Activated CD4-positive, alpha-beta T cell treated with anti-CD3 and anti-CD28 coated beads for 1 hour (primary cell): ENCODE data around the gene RAB44.

Source experiments
- DNase-seq: peaks from one replicate; pipeline ENCODE4 v3.0.0-alpha.2; 2020

The RAB44 gene

DNA sequence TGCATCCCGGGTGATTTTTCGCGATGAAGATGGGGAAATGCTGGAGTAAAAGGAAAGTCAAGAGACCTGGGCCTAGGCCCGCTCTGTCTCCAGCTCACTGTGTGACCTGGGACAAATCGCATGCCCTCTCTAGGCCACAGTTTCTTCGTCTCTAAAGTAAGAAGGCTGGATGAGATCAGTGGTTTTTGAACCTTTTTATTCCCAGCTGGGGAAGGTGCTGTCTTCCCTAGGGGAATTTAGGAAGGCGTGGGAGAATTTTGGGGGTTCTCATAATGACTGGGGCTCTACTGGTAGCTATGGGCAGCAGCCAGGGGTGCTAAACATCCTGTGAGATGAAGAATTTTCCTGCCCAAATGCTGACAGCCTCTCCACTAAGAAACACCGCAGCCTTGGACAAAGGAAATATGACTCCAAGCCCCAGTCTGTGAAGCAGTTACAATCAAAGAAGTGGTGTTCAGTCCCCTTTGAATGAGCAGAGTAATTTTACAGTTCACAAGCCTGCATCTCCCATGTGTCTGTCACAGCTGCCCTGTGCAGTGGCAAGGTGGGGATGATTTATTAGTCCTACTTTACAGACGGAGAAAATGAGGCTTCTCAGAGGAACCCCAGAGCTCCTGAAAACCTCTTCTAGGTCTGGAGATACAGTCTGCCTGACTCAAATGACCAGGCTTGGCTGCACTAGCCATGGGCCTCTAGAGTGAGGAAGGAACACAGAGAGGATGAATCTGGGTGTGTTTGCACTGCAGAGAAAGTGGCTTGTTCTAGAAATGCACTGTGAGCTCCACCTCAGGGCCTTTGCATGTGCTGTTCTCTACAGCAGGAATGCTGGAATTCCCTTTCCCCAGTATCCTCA, 57.2 kb downstream of the RAB44 start:
- no peak for DNase-seq

DNA sequence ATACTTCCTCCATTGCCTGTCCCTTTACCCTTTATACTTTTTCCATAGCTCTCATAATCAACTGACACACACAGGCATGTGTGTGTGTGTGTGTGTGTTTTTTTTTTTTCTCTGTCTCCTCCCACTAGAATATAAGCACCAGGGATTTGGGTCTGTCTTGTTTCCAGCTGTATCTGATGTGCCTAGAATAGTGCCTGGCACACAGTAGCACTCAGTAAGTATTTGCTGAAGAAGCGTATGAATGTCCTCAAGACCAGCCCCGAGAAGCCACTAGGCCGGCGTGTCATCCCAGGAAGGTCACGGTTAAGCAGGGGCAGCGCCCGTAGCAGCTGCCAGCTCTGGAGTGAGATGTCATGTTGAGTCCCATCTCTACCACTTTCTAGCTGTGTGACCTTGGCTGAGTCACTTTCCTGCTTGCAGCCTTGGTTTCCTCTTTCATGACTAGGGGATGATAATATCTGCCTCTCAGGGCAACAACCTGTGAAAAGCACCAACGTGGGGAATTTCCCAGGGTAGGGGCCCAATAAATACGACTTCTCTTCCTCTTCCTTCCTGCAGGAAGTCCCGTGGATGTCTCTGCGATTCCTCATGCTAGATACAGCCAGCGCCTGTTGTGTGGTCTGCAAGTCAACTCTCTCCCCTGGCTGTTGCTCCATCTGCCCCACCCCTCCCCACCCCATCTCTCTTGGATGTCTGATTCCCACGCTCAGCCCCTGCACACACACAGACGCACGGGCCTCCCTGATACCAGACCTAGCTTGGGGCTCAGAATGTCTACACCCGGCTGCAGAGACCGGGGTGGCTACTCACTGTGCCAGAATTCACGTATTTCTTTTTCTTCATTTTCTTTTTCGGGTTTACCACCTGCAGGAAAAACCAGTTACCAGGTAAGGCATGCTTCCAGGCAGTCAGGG, 58.1 kb downstream of the RAB44 start:
- DNase-seq: peak; percentile 52

DNA sequence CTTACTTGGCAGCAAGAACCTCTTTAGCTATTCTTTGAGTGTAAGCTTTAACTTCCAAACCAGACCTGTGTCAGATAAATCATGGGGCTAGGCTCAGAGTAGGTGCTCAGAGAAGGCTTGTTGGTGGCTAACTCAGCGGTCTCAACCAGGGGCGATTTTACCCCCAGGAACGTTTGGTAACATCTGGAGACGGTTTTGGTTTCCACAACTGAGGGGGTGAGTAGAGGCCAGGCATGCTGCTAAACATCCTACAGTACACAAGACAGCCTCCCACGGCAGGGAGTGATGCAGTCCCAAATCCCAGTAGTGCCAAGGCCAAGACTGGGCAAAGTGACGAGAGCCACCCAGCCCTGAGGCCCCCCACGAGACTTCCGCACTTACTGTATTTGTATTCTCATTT, 59.2 kb downstream of the RAB44 start:
- no peak for DNase-seq

DNA sequence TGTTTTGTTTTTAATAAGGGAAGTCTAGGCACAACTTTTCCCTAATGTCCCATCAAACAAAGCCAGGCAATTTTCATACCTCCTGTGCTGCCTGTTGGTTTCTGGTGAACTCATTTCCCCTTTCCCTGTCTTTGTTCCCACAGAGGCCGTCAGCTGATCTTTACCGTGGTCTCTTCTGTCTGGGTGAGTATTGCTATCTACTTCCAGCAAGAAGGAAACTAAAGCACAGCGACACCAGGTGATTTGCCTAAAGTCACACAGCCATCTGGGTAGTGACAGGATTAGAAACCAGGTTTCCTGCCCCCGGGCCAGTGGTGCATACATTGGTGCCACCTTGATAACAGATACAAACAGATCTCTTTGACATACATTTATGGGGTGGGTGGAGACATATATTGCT, 59.6 kb downstream of the RAB44 start:
- DNase-seq: no peak

DNA sequence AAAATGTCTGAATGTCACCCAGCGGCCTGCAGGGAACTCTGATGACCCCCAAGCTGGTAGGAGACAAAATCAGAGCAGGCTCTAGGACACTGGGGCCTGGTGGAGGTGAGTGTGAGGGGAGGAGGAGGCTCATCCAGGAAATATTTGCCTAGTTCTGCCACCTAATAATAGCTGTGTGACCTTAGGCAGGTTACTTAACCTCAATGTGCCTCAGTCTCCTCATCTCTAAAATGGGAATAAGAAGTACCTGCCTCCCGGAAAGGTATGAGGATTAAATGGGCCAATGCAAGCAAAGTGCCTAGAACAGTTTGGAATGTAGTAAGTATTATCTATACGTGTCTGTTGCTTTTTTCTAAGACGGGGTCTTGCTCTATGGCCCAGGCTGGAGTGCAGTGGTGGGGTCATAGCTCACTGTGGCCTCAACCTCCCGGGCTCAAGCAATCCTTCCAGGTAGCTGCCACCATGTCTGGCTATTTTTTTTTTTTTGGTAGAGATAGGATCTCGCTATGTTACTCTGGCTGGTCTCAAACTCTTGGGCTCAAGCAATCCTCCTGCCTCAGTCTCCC, 60.4 kb downstream of the RAB44 start:
- no peak for DNase-seq

DNA sequence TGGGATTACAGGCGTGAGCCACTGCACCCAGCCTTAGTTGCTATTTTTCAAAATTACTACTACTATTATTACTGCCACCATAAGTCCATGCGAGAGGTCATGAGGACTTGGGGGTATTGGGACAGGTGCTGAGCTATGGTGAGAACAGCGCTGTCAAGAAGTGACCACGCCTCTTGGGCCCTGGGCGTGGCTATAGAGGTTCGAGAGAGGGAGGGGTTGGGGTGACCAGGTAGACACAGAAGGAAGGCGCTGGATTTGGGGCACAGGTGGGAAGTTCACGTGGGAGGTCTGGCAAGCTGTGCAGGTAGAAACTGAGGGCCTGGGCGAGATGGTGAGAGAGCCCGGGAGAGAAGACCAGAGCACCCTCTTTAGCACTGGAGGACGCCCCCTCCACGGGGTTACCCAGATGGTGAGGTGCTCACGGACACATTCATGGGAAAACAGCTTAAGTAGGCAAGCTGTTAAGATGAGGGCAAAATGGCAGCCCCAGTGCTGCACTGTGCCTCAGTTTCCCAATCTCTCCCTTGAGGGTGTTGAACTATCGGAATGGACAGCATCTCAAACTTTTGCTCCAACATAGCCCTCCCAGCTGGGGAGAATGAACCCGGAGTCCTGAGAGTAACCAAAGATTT, 61.0 kb downstream of the RAB44 start:
- DNase-seq: no peak

DNA sequence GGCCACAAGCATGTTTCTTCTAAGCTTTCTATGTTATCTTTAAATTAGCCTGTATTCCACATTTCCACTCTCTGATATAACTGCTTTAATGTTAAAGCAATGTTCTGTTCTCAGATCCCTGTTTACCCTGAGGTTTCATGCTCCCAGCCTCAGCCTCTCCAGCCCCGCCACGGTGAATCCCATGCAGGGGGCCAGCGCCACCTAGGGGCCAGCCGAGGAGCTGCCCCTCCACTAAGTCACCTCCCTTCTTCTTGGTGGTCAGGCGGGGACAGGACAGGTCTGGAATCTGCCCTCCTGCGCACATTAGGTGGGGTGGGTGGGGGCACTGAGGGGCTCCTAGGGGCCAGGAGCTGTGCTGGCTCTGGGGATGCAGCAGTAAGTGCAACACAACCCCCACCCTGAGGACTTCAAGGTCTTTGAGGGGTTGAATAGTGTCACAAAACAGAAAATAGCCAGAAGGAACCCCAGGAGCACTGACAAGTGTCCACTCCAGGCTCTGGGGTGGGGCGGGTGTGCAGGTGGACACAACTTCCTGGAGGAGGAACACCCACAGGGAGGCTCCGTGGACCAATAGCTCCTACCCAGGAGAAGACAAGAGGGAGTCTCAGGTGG, 61.6 kb downstream of the RAB44 start:
- DNase-seq: peak; percentile 70

DNA sequence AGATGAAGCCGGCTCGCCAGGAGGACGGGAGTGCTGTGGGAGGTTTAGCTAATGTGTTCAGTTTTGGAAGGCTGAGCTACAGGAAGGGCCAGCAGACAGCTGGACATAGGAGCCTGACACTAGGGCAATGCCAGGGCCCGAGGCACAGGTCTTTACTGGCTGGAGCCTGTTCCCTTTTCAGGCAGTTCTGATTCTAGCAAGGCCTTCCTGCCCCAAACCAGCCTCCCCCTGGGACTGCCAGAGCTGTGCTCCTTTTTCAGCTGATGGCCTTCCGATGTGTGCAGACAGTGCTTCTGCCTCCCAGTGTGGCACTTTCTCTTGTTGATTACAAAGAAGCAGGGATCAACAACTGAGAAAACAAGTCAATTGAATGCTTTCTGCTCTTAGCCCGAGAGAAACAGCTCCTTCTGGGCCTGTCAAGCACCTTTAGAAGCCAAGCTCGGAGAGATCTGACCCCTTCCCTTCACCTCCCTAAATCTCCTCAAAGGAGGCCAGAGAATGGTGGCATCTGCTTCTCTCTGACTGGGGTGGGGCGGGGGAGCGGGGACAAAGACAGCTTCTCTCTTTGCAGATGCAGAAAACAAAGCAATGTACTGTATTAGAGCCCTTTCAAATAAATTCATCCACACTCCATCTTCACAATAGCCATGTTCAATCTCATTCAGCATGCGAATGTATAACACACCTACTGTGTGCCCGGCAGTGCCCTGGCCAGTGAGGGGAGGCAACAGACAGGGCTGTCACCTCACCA, 63.2 kb downstream of the RAB44 start:
- DNase-seq: no peak

DNA sequence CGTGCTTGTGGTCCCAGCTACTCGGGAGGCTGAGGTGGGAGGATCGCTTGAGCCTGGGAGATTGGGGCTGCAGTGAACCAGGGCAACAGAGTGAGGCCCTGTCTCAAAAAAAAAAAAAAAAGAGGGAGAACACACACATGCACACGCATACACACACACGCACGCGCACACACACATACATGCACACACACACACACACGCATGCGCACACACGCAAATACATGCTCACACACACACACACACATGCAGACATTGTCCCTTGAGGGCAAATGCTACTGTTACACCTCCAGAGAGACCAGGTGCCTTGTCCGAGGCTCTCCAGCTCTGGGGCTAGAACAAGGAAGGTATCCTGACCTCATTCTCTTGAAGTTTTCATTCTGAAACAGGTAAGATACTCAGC, 64.5 kb downstream of the RAB44 start:
- DNase-seq: no peak

DNA sequence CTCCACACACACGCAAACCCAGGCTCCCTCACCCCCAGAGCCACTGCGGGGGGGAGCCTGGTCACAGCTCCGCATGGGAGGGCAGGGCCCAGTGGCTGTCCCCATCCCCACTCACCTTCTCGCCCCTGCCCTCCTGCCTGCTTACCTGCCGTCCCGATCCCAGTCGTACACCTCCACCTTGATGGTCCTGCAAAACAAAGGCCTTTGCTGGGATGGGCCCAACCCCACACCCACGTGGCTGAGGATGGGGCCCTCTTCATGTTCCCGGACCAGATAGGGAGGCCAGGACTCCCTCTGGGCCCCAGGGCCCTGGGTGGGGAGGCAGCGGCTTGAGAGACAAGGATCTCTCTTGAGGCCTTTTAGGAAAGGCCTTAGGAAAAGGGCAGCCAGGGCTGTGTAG, 67.6 kb downstream of the RAB44 start:
- no peak for DNase-seq

DNA sequence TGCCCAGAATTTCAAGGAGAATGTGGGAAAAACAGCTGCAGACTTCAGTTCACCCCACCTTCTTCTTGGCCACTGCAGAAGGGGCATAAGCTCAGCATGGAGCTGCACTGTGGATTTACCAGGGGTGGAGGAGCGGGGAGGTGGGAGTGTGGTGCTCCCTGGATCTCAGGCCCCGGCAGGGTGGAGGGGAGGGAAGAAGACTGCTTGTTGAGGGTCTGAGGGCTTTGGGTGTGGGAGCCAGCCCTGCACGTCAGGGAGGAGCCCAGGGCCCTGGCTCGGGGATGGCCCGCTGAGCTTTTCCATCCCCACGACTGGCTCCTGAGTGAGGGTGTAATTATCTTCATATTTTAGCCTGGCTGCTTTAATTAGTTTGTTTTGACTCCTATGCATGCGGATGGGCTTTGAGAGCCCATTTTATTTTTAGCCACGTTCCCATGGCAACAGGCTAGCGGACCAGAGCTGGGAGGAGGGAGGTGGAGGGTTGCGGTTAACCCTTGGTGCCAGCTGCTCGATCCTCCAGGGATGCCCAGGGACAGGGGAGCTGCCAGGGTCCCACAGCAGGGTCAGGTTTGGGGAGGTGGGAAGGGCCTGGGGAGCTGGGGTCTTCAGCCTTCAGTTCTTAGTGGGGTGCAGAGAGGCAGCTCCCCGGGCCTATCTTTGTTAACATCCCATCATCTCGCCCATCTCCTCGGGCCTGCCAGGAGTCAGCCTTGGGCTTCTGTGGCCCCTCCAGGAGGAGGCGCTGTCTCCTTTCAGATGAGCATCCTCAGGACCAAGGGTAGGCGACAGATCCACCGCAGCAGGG, 68.2 kb downstream of the RAB44 start:
- DNase-seq: peak; percentile 67

DNA sequence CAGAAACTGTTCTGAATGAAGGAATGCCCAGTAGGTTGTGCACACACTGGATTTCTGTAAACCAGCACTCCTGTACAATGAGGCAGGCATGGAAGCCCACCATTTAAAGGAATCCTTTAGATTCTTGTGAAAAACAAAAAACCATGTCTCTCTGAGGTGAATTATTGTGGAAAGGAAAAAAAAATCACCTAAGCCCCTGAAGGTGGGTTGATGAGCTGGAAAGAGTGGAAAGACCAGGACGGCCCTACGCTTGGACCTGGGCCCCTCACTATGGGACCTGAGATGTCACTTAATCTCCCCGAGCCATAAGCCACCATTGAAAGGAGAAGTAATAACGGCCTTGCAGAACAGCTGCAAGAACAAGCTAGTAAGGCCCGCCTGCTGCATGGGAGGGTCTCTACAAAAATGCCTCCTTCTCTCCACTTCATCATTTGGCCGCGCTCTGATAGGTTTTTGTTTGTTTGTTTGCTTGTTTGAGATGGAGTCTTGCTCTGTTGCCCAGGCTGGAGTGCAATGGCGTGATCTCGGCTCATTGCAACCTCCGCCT, 68.8 kb downstream of the RAB44 start:
- no peak for DNase-seq

DNA sequence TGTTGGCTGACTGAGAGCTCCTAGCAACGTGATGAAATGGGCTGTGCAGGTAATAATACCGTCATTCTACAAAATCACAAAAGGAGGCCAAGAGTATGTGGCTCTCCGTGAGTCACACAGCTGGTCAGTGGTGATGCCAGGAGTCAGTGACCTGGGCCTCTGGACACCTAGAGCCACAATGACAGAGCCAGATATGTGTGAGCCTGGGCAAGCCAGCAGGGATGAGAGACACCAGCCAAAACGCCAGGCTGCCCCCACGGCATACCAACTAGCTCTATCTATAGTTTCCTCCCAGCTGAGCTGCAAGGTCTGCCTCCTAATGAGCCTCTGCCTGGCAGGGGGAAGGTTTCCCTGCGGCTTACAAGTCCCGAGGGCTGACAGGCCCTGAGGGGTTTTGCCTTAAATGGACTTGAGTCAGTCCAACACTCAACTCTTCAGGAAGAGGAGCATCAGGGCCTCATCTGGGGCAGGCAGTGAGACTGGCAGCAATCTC, 71.6 kb downstream of the RAB44 start:
- DNase-seq: no peak

DNA sequence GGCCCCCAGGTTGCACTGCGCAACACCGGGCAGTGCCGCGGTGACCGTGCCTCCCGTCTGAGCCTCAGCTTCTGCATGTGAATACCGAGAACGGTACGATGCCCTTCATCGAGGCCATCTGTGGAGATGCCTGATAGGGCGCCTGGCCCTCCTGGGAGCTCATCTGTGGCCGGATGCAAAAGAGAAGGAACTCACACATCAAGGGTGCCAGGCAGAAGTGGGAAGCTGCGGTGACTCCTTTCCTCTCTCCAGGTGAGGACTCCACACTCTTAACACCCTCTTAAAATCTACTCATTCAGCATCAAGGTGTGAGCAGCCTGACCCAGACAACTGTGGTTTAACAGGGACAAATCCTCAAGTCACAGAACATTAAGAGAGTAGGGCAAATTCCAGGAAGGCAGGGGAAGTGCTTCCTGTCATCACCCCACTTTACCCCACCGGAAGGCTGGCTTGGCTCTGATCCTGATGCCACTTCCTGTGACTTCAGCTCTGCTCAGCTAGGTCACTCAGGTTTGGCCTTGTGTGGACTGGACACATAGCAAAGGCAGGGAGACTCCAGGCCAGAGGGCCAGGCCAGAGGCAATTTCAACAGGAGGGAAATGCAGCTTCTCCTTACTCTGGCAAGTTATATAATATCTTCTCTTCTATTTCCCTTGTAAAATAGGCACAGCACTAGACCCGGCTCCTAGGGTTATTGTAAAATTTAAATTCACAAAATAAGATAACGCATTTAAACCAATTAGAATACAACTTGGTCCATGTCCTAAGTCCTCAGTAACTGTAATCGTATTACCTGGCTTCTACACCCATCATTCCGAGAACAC, 72.3 kb downstream of the RAB44 start:
- no peak for DNase-seq

DNA sequence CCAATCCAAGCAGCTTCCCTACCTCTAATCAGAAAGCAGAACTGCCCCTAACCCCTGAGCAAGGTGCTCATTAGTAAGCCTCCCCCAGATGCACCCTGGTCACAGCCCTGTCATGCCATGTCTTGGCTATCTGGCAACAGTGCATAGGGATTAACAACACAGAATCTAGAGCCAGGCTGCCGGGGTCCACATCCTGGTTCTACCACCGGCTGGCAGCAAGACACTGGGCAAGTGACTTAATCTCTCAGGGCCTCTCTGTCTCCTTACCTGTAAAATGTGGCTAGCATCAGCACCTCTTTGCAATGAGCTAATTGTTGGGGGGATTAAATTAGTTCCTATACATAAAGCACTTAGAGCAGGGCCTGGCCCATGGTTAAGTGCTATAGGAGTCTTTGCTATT, 73.5 kb downstream of the RAB44 start:
- no peak for DNase-seq

DNA sequence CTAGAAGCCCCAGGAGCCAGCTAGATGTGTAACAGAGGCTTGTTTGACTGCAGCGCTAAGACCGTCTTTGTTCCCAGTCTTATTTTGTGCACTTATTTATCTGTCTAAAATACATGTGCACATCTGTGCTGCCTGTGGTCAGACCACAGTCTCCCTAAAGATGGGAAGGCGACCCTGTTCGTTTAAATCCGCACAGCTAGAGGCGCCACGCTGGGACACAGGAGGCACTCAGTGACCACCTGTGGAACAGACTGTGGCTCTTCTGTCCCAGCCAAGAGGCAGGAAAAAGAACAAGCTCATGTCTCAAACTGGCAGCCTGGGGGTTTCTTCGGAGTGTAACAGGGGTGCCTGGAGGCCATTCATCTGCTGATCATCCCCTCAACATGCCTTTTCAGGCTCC, 74.8 kb downstream of the RAB44 start:
- no peak for DNase-seq

DNA sequence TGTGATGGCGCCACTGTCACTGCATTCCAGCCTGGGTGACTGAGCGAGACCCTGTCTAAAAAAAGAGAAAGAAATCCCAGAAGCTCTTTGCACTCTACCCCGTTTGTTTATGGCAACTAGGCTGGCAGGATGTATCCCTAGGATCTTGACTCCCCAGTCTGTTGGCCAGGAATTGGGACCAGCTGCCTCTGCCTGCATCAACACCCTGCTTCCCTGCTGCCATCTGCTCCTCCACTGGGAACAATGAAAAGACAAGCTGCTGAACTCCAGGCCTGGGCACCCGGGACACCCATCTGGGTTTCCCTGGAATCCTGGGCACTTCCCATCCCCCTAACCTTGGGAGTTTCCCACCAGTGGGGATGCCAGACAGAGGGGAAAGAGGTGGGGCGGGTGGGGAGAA, 76.7 kb downstream of the RAB44 start:
- no peak for DNase-seq

DNA sequence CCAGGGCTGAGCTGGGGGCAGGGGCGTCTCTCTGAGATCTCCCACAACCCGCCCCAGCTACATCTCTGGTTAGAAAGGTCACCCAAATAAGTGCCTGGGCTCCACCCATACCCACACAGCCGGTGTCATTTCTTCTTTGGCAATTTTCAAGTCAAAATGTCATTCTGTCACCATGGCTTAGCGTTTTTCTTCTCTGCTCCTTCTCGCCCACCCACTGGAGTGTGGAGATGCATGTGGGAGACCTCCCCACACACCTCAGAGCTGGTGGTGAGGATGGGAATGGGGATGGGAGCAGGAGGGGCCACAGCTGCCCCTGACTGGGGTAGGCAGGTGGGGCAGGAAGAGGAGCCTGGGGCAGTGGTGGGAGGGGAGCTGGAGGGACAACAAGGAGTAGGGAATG, 78.5 kb downstream of the RAB44 start:
- DNase-seq: no peak

DNA sequence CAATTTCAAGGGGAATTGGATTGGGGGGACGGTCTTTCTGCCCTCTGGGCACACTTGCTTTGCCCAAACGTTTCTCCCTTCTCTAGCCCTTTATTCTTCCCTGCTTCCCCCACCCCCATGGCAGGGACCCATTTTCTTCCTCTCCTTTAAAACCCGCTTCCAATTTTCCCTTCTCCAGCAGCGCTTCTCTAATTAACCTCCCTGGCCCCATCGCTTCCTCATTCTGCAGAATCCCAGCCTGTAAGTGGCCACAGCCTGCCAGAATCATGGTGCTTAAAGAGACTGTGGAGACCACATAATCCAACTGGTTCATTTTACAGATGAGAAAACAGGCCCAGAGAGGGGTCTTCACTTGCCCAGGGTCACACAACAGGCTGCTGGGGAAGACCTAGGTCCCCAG, 80.2 kb downstream of the RAB44 start:
- DNase-seq: no peak

DNA sequence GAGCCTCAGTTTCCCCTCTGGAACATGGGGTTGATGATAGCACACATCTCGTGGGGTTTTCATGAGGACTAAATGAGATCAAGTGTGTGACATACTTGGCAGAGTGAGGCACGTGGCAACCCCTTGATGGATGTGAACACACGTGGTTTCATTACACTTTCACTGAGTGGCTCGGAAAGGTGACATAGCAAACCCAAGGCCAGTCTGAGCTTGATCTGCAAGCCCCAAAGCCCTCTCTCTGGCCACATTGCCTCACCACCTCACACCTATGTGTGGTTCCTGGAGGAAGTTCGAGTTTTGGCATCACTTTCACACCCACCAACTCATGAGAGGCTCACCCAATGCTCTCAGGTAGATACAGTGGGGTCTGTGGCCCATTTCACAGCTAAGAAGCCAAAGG, 81.6 kb downstream of the RAB44 start:
- no peak for DNase-seq
